ENCODE results near the gene LRRC15.

DNA sequence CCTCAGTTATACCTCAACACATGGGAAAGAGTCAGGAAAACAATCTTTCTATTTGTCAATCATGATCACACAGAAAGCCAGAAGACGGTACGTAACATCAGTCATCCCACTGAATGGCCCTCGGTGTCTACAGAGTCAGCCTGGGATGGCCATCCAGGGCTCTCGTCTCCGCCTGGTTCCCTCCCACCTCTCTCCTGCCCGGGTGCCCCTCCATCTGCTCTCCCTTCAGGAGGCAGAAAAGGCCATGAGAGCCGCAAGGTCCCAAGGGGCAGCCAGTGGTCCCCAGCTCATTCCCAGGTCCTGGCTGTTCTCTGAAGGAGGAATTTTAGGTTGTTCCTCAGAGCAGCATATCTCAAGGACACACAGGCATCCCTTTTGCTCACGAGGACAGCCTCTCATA, 4.4 kb upstream of the LRRC15 start:
- TF ChIP-seq ESRRA (IDR thresholded peaks at IDR 0.05; ENCODE audit: borderline replicate concordance, low read length) = no peak
- TF ChIP-seq HDAC2 (IDR thresholded peaks at IDR 0.05) = no peak
- TF ChIP-seq, protein P1, sequence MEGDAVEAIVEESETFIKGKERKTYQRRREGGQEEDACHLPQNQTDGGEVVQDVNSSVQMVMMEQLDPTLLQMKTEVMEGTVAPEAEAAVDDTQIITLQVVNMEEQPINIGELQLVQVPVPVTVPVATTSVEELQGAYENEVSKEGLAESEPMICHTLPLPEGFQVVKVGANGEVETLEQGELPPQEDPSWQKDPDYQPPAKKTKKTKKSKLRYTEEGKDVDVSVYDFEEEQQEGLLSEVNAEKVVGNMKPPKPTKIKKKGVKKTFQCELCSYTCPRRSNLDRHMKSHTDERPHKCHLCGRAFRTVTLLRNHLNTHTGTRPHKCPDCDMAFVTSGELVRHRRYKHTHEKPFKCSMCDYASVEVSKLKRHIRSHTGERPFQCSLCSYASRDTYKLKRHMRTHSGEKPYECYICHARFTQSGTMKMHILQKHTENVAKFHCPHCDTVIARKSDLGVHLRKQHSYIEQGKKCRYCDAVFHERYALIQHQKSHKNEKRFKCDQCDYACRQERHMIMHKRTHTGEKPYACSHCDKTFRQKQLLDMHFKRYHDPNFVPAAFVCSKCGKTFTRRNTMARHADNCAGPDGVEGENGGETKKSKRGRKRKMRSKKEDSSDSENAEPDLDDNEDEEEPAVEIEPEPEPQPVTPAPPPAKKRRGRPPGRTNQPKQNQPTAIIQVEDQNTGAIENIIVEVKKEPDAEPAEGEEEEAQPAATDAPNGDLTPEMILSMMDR (IDR thresholded peaks at IDR 0.05) = no peak
- TF ChIP-seq, protein P2, sequence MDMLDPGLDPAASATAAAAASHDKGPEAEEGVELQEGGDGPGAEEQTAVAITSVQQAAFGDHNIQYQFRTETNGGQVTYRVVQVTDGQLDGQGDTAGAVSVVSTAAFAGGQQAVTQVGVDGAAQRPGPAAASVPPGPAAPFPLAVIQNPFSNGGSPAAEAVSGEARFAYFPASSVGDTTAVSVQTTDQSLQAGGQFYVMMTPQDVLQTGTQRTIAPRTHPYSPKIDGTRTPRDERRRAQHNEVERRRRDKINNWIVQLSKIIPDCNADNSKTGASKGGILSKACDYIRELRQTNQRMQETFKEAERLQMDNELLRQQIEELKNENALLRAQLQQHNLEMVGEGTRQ (IDR thresholded peaks at IDR 0.05) = no peak
- no peak for TF ChIP-seq MAFK (IDR thresholded peaks at IDR 0.05; ENCODE audit: partially characterized antibody)
